HG03196 (cell line): Measurements from ENCODE around the gene CALML6.
A peak's percentile ranks its signal among the peaks of the same experiment; 100 is the strongest.

Experiments used
- ATAC-seq: cut with Tn5 transposase; IDR thresholded peaks from one replicate; pipeline ENCODE4 v1.9.1; 2021; ENCODE audit not compliant: unreplicated experiment

The CALML6 gene

GRCh38 chr1:1891349-1892078 is 23.5 kb upstream of the CALML6 start:
- peak; percentile 20 for ATAC-seq

DNA sequence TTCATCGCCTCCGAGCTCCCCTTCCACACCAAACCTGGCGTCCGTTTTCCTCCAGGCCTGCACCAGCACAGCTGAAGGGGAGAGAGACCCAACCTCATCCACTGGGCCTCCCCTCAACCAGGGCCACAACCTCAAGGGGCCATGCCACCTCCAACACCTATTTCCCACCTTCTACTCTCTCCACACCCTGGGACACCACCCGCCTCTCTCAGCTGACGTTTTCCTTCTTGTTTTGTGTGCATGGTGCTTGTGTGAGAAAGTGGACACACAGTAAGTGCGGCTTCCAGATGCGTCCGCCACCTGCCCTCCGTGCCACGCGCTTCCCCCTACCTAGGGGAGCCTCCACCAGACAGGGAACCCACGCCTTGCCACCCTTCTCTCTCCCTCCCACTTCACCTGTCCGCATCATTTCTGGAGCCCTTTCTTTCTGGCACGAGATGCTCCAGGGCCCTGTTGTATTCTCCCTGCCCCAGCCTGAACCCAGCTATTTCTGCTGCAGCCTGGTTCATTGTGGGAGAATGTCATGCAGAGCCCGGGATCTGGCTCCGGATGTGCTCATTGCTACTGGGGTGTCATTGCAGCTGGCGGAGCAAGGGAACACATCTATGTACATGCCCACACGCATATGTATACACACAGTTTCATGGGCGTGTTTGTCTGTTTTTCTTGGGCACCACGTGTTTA is 22.8 kb upstream of the CALML6 start:
- ATAC-seq: no peak

DNA sequence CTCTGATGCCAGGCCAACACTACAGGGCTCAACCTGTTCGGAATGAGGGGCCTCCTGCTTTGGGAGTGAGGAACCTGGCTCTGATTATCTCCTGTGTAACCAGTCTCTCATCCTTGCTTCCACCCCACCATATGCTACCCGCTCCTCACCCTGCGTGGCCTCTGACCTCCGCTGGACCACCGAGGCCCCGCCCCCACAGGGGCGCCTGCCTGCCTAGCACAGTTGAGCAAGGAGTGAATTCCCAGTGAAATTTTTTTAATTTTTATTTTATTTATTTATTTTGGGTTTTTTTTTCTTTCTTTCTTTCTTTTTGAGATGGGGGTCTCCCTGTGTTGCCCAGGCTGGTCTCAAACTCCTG is 22.3 kb upstream of the CALML6 start:
- no peak for ATAC-seq

- no peak for ATAC-seq
Observed at GRCh38 chr1:1893291-1893985, 21.6 kb upstream of the CALML6 start.

GRCh38 chr1:1893997-1894353 is 21.1 kb upstream of the CALML6 start:
- no peak for ATAC-seq

DNA sequence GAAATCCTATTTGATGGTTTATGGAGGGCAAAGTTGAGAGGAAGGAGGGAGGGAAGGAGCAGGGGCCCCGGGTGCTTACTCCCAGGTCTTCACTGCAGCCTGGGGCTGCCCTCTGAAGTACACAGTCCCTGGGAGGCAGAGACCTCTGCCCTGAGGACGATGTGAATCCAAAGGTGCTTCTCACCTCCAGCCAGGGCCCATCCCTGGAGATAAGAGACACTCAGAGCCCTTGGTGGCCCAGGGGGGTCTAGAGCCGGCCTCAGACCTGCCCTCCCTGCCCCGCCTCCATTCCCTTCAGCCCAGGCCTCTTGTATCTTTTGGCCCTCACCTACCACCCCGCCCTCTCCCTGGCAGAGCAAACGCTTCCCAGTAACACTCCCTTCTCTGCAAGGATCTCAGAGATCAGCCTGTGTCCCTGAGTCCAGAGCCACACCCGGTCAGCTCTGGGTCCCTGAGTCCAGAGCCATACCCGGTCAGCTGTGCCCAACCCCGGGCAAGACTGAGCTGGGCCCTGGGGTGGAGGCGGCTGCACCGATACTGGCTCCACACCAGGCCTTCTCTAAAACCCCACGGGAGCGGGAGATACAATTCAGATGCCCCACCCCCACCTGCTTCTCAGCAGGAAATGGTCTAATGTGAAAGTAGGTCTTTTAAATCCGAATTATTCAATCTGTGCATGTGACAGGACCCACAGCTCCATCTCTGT is 20.6 kb upstream of the CALML6 start:
- ATAC-seq: no peak

- ATAC-seq: no peak
Observed at GRCh38 chr1:1895060-1895418, 20.0 kb upstream of the CALML6 start.

DNA sequence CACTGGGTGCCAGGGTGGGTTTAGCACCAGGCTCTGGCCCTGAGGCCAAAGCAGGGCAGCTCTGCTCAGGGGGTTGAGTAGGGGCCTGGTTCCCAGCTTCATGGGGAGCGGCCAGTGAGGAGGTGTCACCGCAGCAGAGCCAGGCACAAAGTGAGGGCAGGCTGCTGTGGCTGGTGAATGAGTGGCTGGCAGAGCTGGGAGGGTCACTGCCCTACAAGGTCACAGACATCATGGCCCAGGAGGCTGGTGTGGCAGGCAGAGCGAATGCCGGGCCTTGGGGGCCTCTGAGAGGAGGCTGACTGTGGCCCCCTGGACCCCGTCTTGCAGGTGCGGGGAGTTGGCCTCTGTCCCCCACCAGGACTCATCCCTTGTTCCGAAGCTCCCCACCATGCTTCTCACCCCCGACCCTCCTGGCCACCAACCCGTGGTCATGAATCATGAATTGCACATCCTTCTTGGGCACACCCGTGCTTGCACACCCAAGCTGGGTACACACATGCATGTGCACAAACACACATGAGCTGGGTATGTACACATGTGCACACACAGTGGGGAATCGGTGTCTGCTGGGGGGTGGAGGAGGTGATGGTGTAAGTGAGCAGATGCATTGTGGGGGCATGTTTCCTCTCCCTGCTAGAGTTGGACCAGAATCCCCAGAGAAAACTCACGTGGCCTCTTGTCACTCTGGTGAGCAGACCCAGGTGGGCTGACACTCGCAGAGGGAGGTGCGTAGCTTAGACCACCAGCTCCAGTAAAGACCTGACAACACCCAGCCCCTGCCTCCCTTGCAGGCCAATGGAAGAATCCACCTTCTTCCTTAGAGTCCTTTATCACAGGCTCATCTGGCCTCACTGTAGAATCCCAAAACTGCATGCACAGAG is 19.4 kb upstream of the CALML6 start:
- no peak for ATAC-seq

DNA sequence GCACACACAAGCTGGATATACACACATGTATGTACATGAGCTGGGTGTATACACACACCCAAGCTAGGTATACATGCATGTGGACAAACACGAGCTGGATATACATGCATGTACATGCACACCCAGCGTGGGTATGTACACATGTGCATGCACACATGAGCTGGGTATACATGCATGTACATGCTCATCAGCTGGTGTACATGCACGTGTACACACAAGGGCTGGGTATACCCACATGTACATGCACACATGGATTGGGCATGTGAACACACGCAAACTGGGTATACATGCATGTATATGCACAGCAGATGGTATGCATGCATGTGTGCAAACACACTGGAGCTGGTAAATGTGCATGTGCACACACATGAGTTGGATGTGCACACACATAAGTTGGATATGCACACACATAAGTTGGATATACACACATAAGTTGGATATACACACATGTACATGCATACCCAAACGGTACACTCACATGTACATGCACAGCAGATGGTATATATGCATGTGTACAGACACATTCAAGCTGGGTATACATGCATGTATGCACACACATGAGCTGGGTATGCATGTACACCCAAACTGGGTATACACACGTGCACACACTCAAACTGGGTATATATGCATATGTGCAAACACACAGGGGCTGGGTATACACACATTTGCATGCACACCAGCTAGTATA is 16.7 kb upstream of the CALML6 start:
- no peak for ATAC-seq

GRCh38 chr1:1899266-1899966 is 15.6 kb upstream of the CALML6 start:
- ATAC-seq: no peak

DNA sequence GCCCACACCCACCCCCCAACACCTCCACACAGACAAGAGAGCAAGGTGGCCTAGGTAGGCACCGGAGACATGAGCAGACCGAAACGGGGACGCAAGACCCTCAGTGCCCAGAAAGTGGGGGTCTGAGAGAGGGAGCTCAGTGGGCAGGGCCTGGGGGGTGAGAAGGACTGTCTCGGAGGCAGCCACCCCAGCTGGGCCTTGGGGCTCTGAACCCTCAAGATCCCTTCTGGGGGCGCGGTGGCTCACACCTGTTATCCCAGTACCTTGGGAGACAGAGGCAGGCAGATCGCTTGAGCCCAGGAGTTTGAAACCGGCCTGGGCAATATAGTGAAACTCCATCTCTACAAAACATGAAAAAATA is 15.1 kb upstream of the CALML6 start:
- no peak for ATAC-seq

- no peak for ATAC-seq
Observed at GRCh38 chr1:1900883-1901640, 14.0 kb upstream of the CALML6 start.

DNA sequence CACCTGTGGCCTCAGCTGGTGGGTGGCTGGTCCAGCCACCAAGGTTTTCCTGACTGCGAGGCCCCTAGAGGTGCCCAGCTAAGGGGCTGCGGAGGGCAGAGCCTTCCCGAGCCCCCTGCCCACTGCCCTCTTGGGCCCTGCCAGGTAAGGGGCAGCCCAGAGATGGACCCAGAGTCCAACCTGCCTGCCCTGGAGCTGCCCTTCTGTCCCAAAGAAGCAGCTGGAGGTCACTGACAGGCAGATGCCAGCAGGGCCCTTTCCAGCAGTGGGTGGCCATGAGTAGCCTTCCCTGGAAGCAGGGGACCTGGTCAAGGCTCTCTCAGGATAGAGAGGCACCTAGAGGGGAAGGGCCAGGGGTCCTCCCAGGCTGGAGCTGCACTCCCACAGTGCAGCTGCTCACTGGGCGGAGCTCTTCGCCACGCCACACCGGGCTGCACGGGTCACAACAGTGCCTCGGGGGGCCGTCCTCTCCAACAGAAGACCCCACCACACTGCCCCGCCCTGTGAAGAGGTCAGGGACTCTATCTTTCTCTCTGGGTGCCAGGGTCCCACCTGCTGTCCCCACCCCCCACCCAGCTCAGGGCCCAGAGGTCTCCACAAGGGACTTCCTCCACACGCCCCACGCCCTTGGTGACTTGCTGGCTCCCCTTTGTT is 13.3 kb upstream of the CALML6 start:
- no peak for ATAC-seq

DNA sequence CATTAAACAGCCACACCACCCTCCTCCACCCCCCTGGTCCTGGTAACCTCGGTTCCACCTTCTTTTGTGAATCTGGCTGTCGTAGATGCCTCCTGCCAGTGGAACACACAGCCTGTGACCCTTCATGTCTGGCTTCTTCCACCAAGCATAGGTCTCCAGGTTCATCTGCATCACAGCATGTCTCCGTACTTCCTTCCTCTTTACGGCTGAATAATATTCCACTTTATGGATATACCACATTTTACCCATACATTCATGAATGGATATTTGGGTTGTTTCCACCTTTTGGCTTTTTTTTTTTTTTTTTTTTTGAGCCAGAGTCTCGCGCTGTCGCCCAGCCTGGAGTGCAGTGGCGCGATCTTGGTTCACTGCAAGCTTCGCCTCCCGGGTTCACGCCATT is 11.8 kb upstream of the CALML6 start:
- ATAC-seq: no peak

- ATAC-seq: no peak
Observed at GRCh38 chr1:1906185-1907097, 8.6 kb upstream of the CALML6 start.

GRCh38 chr1:1907098-1907736 is 7.8 kb upstream of the CALML6 start:
- ATAC-seq: peak; percentile 37

DNA sequence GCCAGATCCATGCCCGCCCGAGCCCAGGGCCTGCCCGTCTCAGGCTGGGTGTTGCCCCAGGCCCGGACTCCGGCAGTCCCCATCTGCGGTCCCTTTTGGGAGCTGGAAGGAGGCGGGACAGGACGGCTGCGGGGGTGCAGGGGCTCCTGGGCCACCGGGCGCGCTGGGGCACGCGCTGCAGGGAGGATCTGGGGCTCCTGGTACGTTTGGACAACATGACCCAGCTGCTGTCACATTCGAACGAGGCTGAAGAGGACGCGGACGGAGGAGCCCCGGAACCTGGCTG is 6.6 kb upstream of the CALML6 start:
- peak; percentile 8 for ATAC-seq
